GM12864 (cell line): ENCODE measurements around the gene PLA2G4D.

ENCODE experiments used
- DNase-seq: peaks from one replicate; pipeline ENCODE4 v3.0.0-alpha.2; 2011; ENCODE audit warnings: low read depth
- H3K4me3 ChIP-seq: 2 replicates; pipeline ENCODE4 v1.5.1; 2011; ENCODE audit warnings: mild to moderate bottlenecking, low read depth, low read length, control low read depth
- CTCF ChIP-seq: IDR thresholded peaks from 2 replicates; pipeline ENCODE4 v1.5.1; 2011; ENCODE audit warnings: low read depth, mild to moderate bottlenecking, moderate library complexity, low read length, control low read depth, inconsistent platforms; ENCODE audit errors: missing control alignments

PLA2G4D gene

GRCh38 chr15:42046597-42046996 is 47.8 kb downstream of the PLA2G4D start:
- no peak for DNase-seq
- TF ChIP-seq CTCF: no peak
- H3K4me3 ChIP-seq: no peak overlapping the region

- DNase-seq: no peak
- no peak for TF ChIP-seq CTCF
- no peak overlapping the region for H3K4me3 ChIP-seq
Measured at GRCh38 chr15:42045211-42045615, 49.1 kb downstream of the PLA2G4D start.

- no peak overlapping the region for H3K4me3 ChIP-seq
- no peak for DNase-seq
- TF ChIP-seq CTCF: no peak
Measured at GRCh38 chr15:42042602-42043400, 51.6 kb downstream of the PLA2G4D start.

GRCh38 chr15:42038401-42038800 is 56.0 kb downstream of the PLA2G4D start:
- no peak overlapping the region for H3K4me3 ChIP-seq
- DNase-seq: no peak
- TF ChIP-seq CTCF: no peak

- DNase-seq: no peak
- no peak for TF ChIP-seq CTCF
- no peak overlapping the region for H3K4me3 ChIP-seq
Measured at GRCh38 chr15:42037656-42038055, 56.7 kb downstream of the PLA2G4D start.

GRCh38 chr15:42036966-42037365 is 57.4 kb downstream of the PLA2G4D start:
- DNase-seq: no peak
- H3K4me3 ChIP-seq: no peak overlapping the region
- TF ChIP-seq CTCF: no peak
